T-helper 2 cell treated with Interferon-gamma antibody and Interleukin-4, amounts not matched to agents 100 ng/mL and 5 ng/mL, for 36 hours (primary cell): ENCODE data around the gene GOLPH3. TPM values are rescaled to one million over a fixed set of nuclear protein-coding genes. Genes with fewer than 3 reads are reported as not detected.

Source experiments
- intact Hi-C: fragments of 100-400 bp; cut with micrococcal nuclease; formaldehyde crosslinking; loops from one replicate; pipeline ENCODE4 v1.15.1; 2023
- total RNA-seq: library from RNA; stranded (reverse); gene quantifications from 2 replicates; pipeline ENCODE4 v1.2.3, GENCODE V29; 2022

Gene GOLPH3
- total RNA-seq, 1 donor from 2014 or later, result 78.0 TPM

DNA sequence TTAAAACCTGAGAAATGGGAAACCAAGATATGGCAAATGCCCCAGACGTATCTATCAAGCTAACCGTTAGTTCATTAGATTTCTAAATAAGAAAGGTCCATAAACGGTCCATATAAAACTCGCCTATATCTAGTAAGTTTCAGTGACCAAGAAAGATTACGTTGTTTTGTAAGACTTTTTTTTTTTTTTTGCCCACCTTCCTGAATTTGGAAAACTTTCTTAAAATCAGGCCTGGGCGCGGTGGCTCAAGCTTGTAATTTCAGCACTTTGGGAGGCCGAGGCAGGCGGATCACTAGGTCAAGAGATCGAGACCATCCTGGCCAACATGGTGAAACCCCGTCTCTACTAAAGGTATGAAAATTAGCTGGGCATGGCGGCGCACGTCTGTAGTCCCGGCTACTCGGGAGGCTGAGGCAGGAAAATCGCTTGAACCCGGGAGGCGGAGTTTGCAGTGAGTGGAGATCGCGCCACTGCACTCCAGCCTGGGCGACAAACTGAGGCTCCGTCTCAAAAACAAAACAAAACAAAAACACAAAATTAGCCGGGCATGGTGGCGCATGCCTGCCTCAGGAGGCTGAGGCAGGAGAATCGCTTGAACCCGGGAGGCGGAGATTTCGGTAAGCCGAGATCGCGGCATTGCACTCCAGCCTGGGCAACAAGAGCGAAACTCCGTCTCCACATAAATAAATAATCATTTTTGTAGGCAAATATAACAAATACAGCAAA is 1.8 kb downstream of the GOLPH3 start:
- intact Hi-C loops, result loop anchor here (2.0 to 5.0 kb wide), 6 partner anchors 14 to 1270 kb away; partner anchors contain the start of genes C5orf22, DROSHA and TARS1

DNA sequence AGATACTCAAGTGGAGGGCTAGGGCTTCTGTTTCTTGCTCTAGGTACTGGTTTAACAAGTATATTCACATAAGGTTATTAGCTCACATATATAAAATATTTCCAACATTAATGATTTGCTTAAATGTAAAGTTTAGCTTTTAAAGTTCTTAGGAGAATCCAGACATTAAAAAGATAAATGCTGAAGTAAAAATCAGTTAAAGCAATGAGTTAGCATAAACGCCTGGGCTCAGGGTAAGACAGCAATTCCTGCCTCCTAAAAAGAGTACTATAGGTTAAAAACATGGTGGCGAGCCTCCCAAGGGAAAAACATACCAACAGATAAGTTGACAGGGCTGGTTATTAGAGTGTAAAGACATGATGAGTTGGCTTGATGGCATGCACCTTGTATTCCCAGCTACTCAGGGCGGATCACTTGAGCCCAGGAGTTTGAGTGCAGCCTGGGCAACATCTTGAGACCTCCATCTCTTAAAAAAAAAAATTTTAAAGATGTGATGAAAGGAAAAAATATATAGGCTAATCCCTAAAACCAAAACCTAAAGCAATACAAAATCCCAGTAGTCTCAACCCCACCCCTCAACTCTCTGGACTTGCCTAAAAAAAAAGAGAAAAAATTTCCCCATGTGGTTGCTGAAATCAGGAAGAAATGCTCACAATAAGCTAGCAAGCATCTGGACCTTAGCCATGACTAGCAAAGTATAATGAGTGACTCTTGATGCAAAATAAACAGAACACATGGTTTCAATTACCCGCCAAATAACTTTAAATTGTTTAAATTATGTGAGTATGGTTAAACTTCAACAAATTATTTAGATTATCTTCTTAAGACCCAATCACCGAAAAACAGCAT is 3.6 kb downstream of the GOLPH3 start:
- intact Hi-C loops, result loop anchor here (5.0 kb wide), 5 partner anchors 33 to 1272 kb away; partner anchors contain the start of genes C5orf22, DROSHA and TARS1

DNA sequence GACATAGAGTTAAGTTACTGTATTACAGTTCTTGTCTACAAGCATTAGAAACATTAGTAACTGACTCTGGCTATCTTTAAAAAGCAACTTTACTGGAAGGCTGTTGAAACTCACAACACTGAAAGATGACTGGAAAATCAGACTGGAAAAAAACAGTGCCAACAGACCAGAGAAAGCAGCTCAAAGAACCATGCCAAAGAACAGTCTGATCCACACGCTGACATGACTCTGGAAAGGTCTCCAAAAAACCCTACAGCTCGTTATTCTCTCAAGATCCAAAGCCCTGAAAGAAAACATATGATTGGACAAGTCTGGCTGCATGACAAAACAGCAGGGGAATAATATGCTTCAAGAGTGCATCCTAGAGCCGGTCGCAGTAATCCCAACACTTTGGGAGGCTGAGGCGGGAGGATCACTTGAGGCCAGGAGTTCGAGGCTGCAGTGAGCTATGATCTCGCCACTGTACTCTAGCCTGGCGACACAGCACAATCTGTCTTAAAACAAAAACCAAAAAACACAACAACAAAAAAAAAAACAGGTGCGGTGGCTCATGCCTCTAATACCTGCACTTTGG is 5.6 kb downstream of the GOLPH3 start:
- intact Hi-C loops, result no loop called here

GRCh38 chr5:32165597-32165996 is 8.5 kb downstream of the GOLPH3 start:
- intact Hi-C loops, result no loop called here

- intact Hi-C loops, result no loop called here
Observed at GRCh38 chr5:32163785-32164184, 10.3 kb downstream of the GOLPH3 start.

DNA sequence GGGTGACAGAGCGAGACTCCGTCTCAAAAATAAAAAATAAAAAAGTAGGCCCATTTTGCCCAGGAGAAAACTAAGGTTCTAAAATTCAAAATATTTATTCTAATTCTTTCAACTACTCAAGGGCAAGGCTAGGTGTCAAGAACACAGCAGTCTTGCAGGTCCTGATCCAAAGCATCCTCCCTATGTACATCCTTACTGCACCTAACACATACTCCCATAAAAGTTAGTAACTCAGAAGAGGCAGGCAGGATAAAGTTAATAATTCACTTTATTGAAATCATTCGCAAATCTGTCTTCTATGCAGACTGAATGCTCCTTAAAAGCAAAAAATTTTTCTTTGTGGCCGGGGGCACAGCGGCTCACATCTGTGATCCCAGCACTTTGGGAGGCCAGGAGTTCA is 11.1 kb downstream of the GOLPH3 start:
- intact Hi-C loops, result no loop called here

DNA sequence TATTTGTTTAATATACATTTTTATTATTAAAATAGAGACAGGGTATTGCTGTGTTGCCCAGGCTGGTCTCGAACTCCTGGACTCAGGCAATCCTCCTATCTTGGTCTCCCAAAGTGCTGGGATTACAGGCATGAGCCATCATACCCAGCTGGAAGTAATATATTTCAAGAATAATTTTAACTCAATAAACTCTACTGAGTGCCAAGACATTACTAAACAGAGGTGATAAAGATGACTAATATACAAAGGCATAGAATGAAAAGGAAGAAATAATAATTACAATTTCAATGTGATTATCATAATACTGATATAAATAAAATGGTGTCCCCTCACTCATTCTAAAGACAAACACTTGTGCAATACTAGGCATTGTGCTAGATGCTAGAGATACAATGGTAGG is 13.9 kb downstream of the GOLPH3 start:
- intact Hi-C loops, result no loop called here

- intact Hi-C loops, result loop anchor here (2.0 kb wide), 1 partner anchor 13 kb away; no protein-coding TSS in a partner anchor
Observed at GRCh38 chr5:32159328-32160072, 14.6 kb downstream of the GOLPH3 start.

DNA sequence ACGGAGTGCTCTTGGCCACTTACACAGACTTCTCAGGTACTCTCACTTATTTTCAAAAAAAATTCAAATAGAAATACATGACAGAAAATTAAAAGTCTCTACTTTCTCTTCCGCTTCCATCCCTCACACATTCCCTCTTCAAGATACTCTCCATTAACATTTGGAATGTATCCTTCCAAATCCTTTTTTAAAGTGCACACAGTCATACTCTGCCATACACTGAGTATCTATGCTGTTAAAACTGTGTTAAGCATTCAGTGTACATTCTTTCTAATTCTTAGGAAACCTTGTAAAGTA is 15.5 kb downstream of the GOLPH3 start:
- intact Hi-C loops, result loop anchor here (2.0 kb wide), 1 partner anchor 14 kb away; no protein-coding TSS in a partner anchor

GRCh38 chr5:32157078-32157477 is 17.0 kb downstream of the GOLPH3 start:
- intact Hi-C loops, result no loop called here

DNA sequence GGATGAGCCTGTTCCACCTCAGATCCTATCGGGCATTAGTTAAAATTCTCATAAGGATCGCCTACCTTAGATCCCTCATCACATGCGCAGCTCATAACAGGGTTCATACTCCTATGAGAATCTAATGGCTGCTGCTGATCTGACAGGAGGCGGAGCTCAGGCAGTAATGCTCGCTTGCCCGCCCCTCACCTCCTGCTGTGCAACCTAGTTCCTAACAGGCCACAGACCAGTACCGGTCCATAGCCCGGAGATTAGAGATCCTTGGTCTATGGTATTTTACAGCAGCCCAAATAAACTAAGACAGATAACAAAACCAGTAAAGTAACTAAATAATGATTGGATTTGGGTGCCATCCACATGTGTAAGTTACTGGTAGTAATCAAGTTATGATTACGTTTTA is 17.5 kb downstream of the GOLPH3 start:
- intact Hi-C loops, result no loop called here

DNA sequence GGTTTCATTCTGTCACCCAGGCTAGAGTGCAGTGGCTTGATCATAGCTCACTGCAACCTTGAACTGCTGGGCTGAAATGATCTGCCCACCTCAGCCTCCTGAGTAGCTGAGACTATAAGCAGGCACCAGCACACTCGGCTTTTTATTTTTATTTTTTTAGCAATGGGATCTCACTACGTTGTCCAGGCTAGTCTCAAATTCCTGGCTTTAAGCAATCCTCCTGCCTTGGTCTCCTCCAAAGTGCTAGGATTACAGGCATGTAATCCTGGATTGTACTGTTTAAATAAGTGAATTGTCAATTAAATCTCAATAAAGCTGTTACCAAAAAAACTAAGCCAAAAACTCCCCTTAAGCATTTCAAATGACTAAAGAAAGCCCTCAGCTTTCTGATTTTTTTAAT is 18.9 kb downstream of the GOLPH3 start:
- intact Hi-C loops, result no loop called here

- intact Hi-C loops, result no loop called here
Observed at GRCh38 chr5:32153723-32154122, 20.4 kb downstream of the GOLPH3 start.

- intact Hi-C loops, result no loop called here
Observed at GRCh38 chr5:32151198-32151597, 22.9 kb downstream of the GOLPH3 start.

DNA sequence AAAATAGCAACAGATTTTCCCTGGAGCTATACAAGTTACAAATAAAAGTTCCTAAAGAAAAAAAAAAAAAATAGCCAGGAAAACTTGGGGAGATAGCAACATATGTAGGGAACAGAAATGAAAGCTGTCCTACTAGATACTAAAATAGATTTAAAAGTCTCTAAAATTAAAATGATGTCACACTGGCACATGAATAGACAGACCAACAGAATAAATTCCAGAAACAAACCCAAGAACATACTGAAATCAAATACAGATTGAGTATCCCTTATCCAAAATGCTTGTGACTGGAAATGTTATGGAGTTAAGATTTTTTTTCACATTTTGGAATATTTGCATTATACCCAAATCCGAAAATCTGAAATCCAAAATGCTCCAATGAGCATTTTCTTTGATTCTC is 23.8 kb downstream of the GOLPH3 start:
- intact Hi-C loops, result no loop called here

DNA sequence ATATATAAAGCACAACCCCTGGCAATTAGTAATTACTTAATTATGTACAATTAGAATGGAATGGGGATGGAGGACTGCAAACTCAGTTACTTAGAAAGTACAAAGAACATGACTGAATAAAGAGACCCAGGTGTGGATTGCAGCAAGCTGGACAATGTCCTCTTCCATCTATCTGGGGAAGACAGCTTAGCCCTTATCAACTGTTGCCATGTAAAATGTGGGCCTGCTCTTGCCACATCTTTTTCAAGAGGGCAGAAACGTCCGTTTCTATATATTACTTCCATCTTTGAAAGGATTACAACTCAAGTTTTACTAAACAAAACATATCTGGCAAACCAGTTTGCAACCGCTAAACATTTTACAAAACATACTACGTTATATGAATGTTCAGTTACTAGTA is 26.2 kb downstream of the GOLPH3 start:
- intact Hi-C loops, result no loop called here

DNA sequence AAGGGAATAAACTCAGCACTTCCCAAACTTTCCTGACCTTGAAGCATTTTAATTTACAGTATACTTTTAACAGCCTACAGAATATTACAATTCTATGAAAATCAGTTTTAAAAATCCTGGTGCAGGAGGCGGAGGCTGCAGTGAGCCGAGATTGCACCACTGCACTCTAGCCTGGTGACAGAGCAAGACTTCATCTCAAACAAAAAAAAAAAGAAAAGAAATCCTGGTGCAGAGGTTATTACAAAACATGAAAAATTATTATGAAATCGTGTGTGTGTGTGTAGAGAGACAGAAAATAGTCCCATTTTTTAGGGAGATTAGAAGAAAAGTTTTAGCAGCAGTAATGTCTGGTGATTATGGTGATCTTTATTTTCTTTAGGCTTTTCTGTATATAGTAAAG is 26.9 kb downstream of the GOLPH3 start:
- intact Hi-C loops, result no loop called here

- intact Hi-C loops, result no loop called here
Observed at GRCh38 chr5:32145378-32145777, 28.7 kb downstream of the GOLPH3 start.

GRCh38 chr5:32144378-32145207 is 29.5 kb downstream of the GOLPH3 start:
- intact Hi-C loops, result no loop called here

- intact Hi-C loops, result no loop called here
Observed at GRCh38 chr5:32143617-32144377, 30.3 kb downstream of the GOLPH3 start.
